MCF 10A (cell line): ENCODE results near the gene SAP25. TPM values are rescaled to one million over a fixed set of nuclear protein-coding genes. Genes with fewer than 3 reads are reported as not detected.
"Not testable (repeated sequence)": the region's sequence is repeated elsewhere in the genome, so short reads cannot be mapped to it uniquely, and the experiment has no call there.

Experiments used
- BruUV-seq: library from RNA; stranded (reverse); fragments of 400-500 nt; replicated peaks from 2 replicates; lab custom pipeline; 2021; lab: Mats Ljungman, UMichigan
- CTCF ChIA-PET: fragments of 300-600 bp; sonication (Branson Sonifier 250); formaldehyde crosslinking; extraction: SDS; loops from one replicate; lab custom pipeline; 2021; ENCODE audit warnings: antibody characterized with exemption, inconsistent platforms; lab: Yijun Ruan, JAX
- POLR2A ChIA-PET: fragments of 300-600, 350-650 bp; sonication (Branson Sonifier 250); formaldehyde crosslinking; extraction: SDS; loops from one replicate; lab custom pipeline; 2020; ENCODE audit warnings: antibody characterized with exemption, inconsistent platforms; lab: Yijun Ruan, JAX
- DNase-seq: peaks from one replicate; pipeline ENCODE4 v3.0.0-alpha.2; 2018; ENCODE audit not compliant: unreplicated experiment
- H3K27ac Mint-ChIP-seq: one replicate; pipeline ENCODE4 v1.8.0; 2022; ENCODE audit warnings: mild to moderate bottlenecking, low read depth, mixed read lengths; ENCODE audit not compliant: unreplicated experiment
- H3K27me3 Mint-ChIP-seq: one replicate; pipeline ENCODE4 v1.8.0; 2022; ENCODE audit warnings: mixed read lengths; ENCODE audit not compliant: insufficient read depth, unreplicated experiment
- H3K36me3 Mint-ChIP-seq: one replicate; pipeline ENCODE4 v1.8.0; 2022; ENCODE audit warnings: mild to moderate bottlenecking, moderate library complexity, mixed read lengths; ENCODE audit not compliant: insufficient read depth, unreplicated experiment
- H3K4me1 Mint-ChIP-seq: one replicate; pipeline ENCODE4 v1.8.0; 2022; ENCODE audit warnings: mixed read lengths; ENCODE audit not compliant: insufficient read depth, unreplicated experiment
- H3K4me3 Mint-ChIP-seq: one replicate; pipeline ENCODE4 v1.8.0; 2022; ENCODE audit warnings: mild to moderate bottlenecking, moderate library complexity, mixed read lengths; ENCODE audit not compliant: unreplicated experiment
- H3K9me3 Mint-ChIP-seq: one replicate; pipeline ENCODE4 v1.8.0; 2022; ENCODE audit warnings: mixed read lengths; ENCODE audit not compliant: unreplicated experiment
- CTCF ChIP-seq: fragments of 200-600 bp; IDR thresholded peaks from one replicate; pipeline ENCODE4 v1.8.0; 2022; ENCODE audit warnings: antibody characterized with exemption, mild to moderate bottlenecking; ENCODE audit not compliant: unreplicated experiment
- intact Hi-C: fragments of 100-400 bp; cut with micrococcal nuclease; formaldehyde crosslinking; loops from 2 replicates; pipeline ENCODE4 v1.14.1; 2022
- total RNA-seq: library from RNA; stranded (reverse); gene quantifications from 2 replicates; pipeline ENCODE4 v1.2.3, GENCODE V29; 2022

Gene SAP25
- total RNA-seq, 1 experiment from 2014 or later, result 1.2 TPM

- no peak overlapping the region for H3K27ac Mint-ChIP-seq
- H3K27me3 Mint-ChIP-seq, result no peaks in the 10 kb centered on the region
- no peak for DNase-seq
- H3K4me1 Mint-ChIP-seq, result no peaks in the 10 kb centered on the region
- H3K4me3 Mint-ChIP-seq, result no peak overlapping the region
- TF ChIP-seq CTCF, result no peak
- no peaks in the 10 kb centered on the region for H3K9me3 Mint-ChIP-seq
- intact Hi-C loops, result no loop called here
- H3K36me3 Mint-ChIP-seq, result no peaks in the 10 kb centered on the region
- ChIA-PET POLR2A (interaction anchor here (0.6 to 1.7 kb wide), 4 partner anchors 18 to 88 kb away, joined by 3 to 5 read pairs (median 3); partner anchors contain the start of genes AGFG2, FBXO24, LRCH4 and TSC22D4), CTCF (interaction anchor here (0.7 to 1.6 kb wide), 4 partner anchors 98 to 158 kb away, joined by 3 to 7 read pairs (median 6); no protein-coding TSS in a partner anchor)
- BruUV-seq, result no TSS peak
Measured at GRCh38 chr7:100567031-100567730, 6.5 kb downstream of the SAP25 start.

- ChIA-PET CTCF (interaction anchor here (0.6 to 7.8 kb wide), 9 partner anchors 17 to 163 kb away, joined by 3 to 87 read pairs (median 7); no protein-coding TSS in a partner anchor), POLR2A (interaction anchor here (1.4 to 1.7 kb wide), 2 partner anchors 20 to 27 kb away, joined by 3 to 5 read pairs; partner anchors contain the start of genes AGFG2, FBXO24 and LRCH4)
- intact Hi-C loops, result no loop called here
- no peak overlapping the region for H3K27ac Mint-ChIP-seq
- DNase-seq, result no peak
- H3K36me3 Mint-ChIP-seq, result no peaks in the 10 kb centered on the region
- no peaks in the 10 kb centered on the region for H3K27me3 Mint-ChIP-seq
- no peaks in the 10 kb centered on the region for H3K9me3 Mint-ChIP-seq
- BruUV-seq, result no TSS peak
- no peaks in the 10 kb centered on the region for H3K4me1 Mint-ChIP-seq
- no peak for TF ChIP-seq CTCF
- H3K4me3 Mint-ChIP-seq, result no peak overlapping the region
Measured at GRCh38 chr7:100566018-100566531, 7.6 kb downstream of the SAP25 start.

GRCh38 chr7:100565133-100565571, 8.5 kb downstream of the SAP25 start:
- BruUV-seq, result no TSS peak
- ChIA-PET POLR2A (no interaction called here), CTCF (interaction anchor here (0.6 to 7.8 kb wide), 15 partner anchors 10 to 164 kb away, joined by 3 to 87 read pairs (median 7); partner anchors contain the start of gene SPACDR)
- Mint-ChIP-seq H3K4me1 (no peaks in the 10 kb centered on the region), H3K36me3 (no peaks in the 10 kb centered on the region), H3K9me3 (no peaks in the 10 kb centered on the region), H3K27me3 (no peaks in the 10 kb centered on the region), H3K27ac (no peak overlapping the region), H3K4me3 (no peak overlapping the region)
- TF ChIP-seq CTCF, result no peak
- intact Hi-C loops, result no loop called here
- DNase-seq, result no peak

- intact Hi-C loops, result loop anchor here (1.0 kb wide), 2 partner anchors 24 to 127 kb away; no protein-coding TSS in a partner anchor
- ChIA-PET POLR2A (interaction anchor here (1.3 kb wide), 1 partner anchor 21 kb away, joined by 6 read pairs; the partner anchor contains the start of genes FBXO24 and LRCH4), CTCF (interaction anchor here (0.6 to 7.8 kb wide), 31 partner anchors 9 to 776 kb away, joined by 3 to 87 read pairs (median 4); partner anchors contain the start of genes FBXO24, LRCH4, MUC17 and SPACDR)
- H3K27me3 Mint-ChIP-seq, H3K4me1 Mint-ChIP-seq, H3K36me3 Mint-ChIP-seq, BruUV-seq, H3K27ac Mint-ChIP-seq, H3K4me3 Mint-ChIP-seq, H3K9me3 Mint-ChIP-seq, DNase-seq: not testable (repeated sequence)
Measured at GRCh38 chr7:100564405-100564804, 9.3 kb downstream of the SAP25 start.
